C4-2B (cell line): ENCODE results near the gene FAM135A.
"Not testable (repeated sequence)": the region's sequence is repeated elsewhere in the genome, so short reads cannot be mapped to it uniquely, and the experiment has no call there.

Experiments
- H3K27ac ChIP-seq: fragments of 450-650 bp; 2 replicates; pipeline ENCODE4 v1.5.1; 2017
- CTCF ChIP-seq: fragments of 450-650 bp; conservative IDR thresholded peaks from 2 replicates; pipeline ENCODE4 v1.5.1; 2017; ENCODE audit warnings: mild to moderate bottlenecking
- ZFX ChIP-seq: fragments of 450-650 bp; IDR thresholded peaks from 2 replicates; pipeline ENCODE4 v1.6.1; 2017

FAM135A gene

GRCh38 chr6:70531133-70531532, 117.8 kb downstream of the FAM135A start:
- H3K27ac ChIP-seq: no peak overlapping the region
- TF ChIP-seq ZFX: no peak
- no peak for TF ChIP-seq CTCF

GRCh38 chr6:70537266-70537665, 124.0 kb downstream of the FAM135A start:
- no peak overlapping the region for H3K27ac ChIP-seq

GRCh38 chr6:70538376-70538775, 125.1 kb downstream of the FAM135A start:
- TF ChIP-seq ZFX (no peak), CTCF (no peak)
- no peak overlapping the region for H3K27ac ChIP-seq

More at GRCh38 chr6:70537266-70537665, 124.0 kb downstream of the FAM135A start:
- TF ChIP-seq CTCF (no peak), ZFX (no peak)

GRCh38 chr6:70547313-70547712, 134.0 kb downstream of the FAM135A start:
- no peak for TF ChIP-seq ZFX
- peak; percentile 40 for TF ChIP-seq CTCF

GRCh38 chr6:70547905-70548304, 134.6 kb downstream of the FAM135A start:
- TF ChIP-seq ZFX (no peak), CTCF (no peak)

More at GRCh38 chr6:70547313-70547712, 134.0 kb downstream of the FAM135A start:
- no peak overlapping the region for H3K27ac ChIP-seq

GRCh38 chr6:70549327-70549726, 136.0 kb downstream of the FAM135A start:
- TF ChIP-seq ZFX (no peak), CTCF (no peak)
- H3K27ac ChIP-seq: no peak overlapping the region

More at GRCh38 chr6:70547905-70548304, 134.6 kb downstream of the FAM135A start:
- H3K27ac ChIP-seq: no peak overlapping the region

GRCh38 chr6:70551566-70551965, 138.3 kb downstream of the FAM135A start:
- no peak overlapping the region for H3K27ac ChIP-seq
- peak; percentile 16; the same call in 1 of the 2 replicates for TF ChIP-seq CTCF
- no peak for TF ChIP-seq ZFX

- not testable (repeated sequence) for H3K27ac ChIP-seq
These were observed 139.1 kb downstream of the FAM135A start for GRCh38 chr6:70552286-70552940.
